ENCODE measurements around the gene RPS6KA2. TPM values are rescaled to one million over a fixed set of nuclear protein-coding genes. Genes with fewer than 3 reads are reported as not detected.

The RPS6KA2 gene
- total and polyA plus RNA-seq, 2 donors (not counting 1 experiment from before 2014, with no cell fraction given), result 2.2 to 16.0 TPM

- Mint-ChIP-seq H3K27ac (peak overlapping the region; percentile 28), H3K27me3 (peaks cover 13% of the 10 kb centered on the region), H3K4me3 (peak overlapping the region; percentile 81), H3K4me1 (peaks cover 27% of the 10 kb centered on the region), H3K9me3 (ENCODE audit: insufficient read depth) (no peaks in the 10 kb centered on the region)
- Histone ChIP-seq H3K4me3 (ENCODE audit: control extremely low read depth in 1 of 5, extremely low read depth in 1 of 5, insufficient read depth in 1 of 5, low read depth in 2 of 5, low read length in 4 of 5) (peak overlapping the region; percentile 47 to 78 (median 58)), H3K27me3 (replicated peaks in 1 of 4; ENCODE audit: control extremely low read depth in 1 of 4, control insufficient read depth in 3 of 4, insufficient read depth in 4 of 4, low read length in 3 of 4) (peaks cover 0 to 38% (median 21%) of the 10 kb centered on the region in 4 experiments), H3K79me2 (ENCODE audit: control insufficient read depth, insufficient read depth, low read length) (no peaks in the 10 kb centered on the region), H3K4me1 (ENCODE audit: control insufficient read depth in 2 of 2, insufficient read depth in 2 of 2, low read length in 2 of 2) (peaks cover 18 to 19% of the 10 kb centered on the region in 2 donors), H3K36me3 (replicated peaks in 1 of 2; ENCODE audit: control extremely low read depth in 1 of 2, control insufficient read depth in 1 of 2, extremely low read depth in 1 of 2, insufficient read depth in 2 of 2, low read length in 1 of 2) (no peaks in the 10 kb centered on the region), H2AFZ (ENCODE audit: insufficient read depth, low read depth, low read length, poor library complexity, severe bottlenecking) (peak overlapping the region; percentile 77), H3K27ac (ENCODE audit: low read length in 2 of 2) (no peak overlapping the region), H3K4me2 (replicated peaks; ENCODE audit: low read depth, low read length, poor library complexity, severe bottlenecking) (peak overlapping the region; percentile 96), H3K9ac (ENCODE audit: low read length) (peak overlapping the region; percentile 70), H3K9me3 (ENCODE audit: control extremely low read depth in 1 of 3, control insufficient read depth in 2 of 3, insufficient read depth in 1 of 3, low read length in 2 of 3) (peaks cover 0 to 6% (median 0%) of the 10 kb centered on the region in 3 donors), H4K20me1 (ENCODE audit: control insufficient read depth, insufficient read depth, low read length, poor library complexity, severe bottlenecking) (no peaks in the 10 kb centered on the region)
- WGBS (ENCODE audit: insufficient coverage), result 5% methylated on average over 66 of the region's 66 CpGs
- DNase-seq (peak; percentile 56), ATAC-seq (ENCODE audit: low read depth) (no peak)
- intact Hi-C loops (cut with micrococcal nuclease), result loop anchor here (1.0 to 10.0 kb wide), 12 partner anchors 38 to 1202 kb away; partner anchors contain the start of genes CEP43, GPR31, RNASET2 and SFT2D1
- TF ChIP-seq CTCF (IDR thresholded peaks at IDR 0.05), result no peak
- TF ChIP-seq EZH2 (IDR thresholded peaks at IDR 0.05; ENCODE audit: borderline replicate concordance, insufficient read depth, low read depth, low read length, poor library complexity, severe bottlenecking), result no peak
- POLR2A ChIA-PET, result interaction anchor here (1.0 to 1.1 kb wide), 2 partner anchors 37 to 38 kb away, joined by 4 to 6 read pairs; no protein-coding TSS in a partner anchor
- CTCF ChIA-PET, result interaction anchor here (1.3 to 1.9 kb wide), 3 partner anchors 38 to 225 kb away, joined by 3 to 10 read pairs (median 3); no protein-coding TSS in a partner anchor
Observed at GRCh38 chr6:166626177-166627032, 646 bp downstream of the RPS6KA2 start.

- intact Hi-C loops (cut with micrococcal nuclease), result loop anchor here (5.0 to 10.0 kb wide), 4 partner anchors 129 to 529 kb away; partner anchors contain the start of gene GPR31
- Histone ChIP-seq H3K9me3 (ENCODE audit: control extremely low read depth in 1 of 3, control insufficient read depth in 2 of 3, insufficient read depth in 1 of 3, low read length in 2 of 3) (peaks cover 0 to 6% (median 0%) of the 10 kb centered on the region in 3 donors), H3K36me3 (replicated peaks in 1 of 2; ENCODE audit: control extremely low read depth in 1 of 2, control insufficient read depth in 1 of 2, extremely low read depth in 1 of 2, insufficient read depth in 2 of 2, low read length in 1 of 2) (no peaks in the 10 kb centered on the region), H3K4me2 (replicated peaks; ENCODE audit: low read depth, low read length, poor library complexity, severe bottlenecking) (no peak overlapping the region), H2AFZ (ENCODE audit: insufficient read depth, low read depth, low read length, poor library complexity, severe bottlenecking) (no peak overlapping the region), H3K4me1 (ENCODE audit: control insufficient read depth in 2 of 2, insufficient read depth in 2 of 2, low read length in 2 of 2) (peaks cover 18 to 19% of the 10 kb centered on the region in 2 donors), H3K27ac (ENCODE audit: low read length in 2 of 2) (no peak overlapping the region), H4K20me1 (ENCODE audit: control insufficient read depth, insufficient read depth, low read length, poor library complexity, severe bottlenecking) (no peaks in the 10 kb centered on the region), H3K79me2 (ENCODE audit: control insufficient read depth, insufficient read depth, low read length) (no peaks in the 10 kb centered on the region), H3K9ac (ENCODE audit: low read length) (no peak overlapping the region), H3K27me3 (replicated peaks in 1 of 4; ENCODE audit: control extremely low read depth in 1 of 4, control insufficient read depth in 3 of 4, insufficient read depth in 4 of 4, low read length in 3 of 4) (peaks cover 0 to 29% (median 19%) of the 10 kb centered on the region in 4 experiments), H3K4me3 (ENCODE audit: control extremely low read depth in 1 of 5, extremely low read depth in 1 of 5, insufficient read depth in 1 of 5, low read depth in 2 of 5, low read length in 4 of 5) (no peak overlapping the region)
- ChIA-PET POLR2A (no interaction called here), CTCF (no interaction called here)
- H3K4me3 Mint-ChIP-seq, result peak overlapping the region; percentile 81
- WGBS (ENCODE audit: insufficient coverage), result 100% methylated on average over 2 of the region's 5 CpGs
- no peak for TF ChIP-seq CTCF (IDR thresholded peaks at IDR 0.05)
- TF ChIP-seq EZH2 (IDR thresholded peaks at IDR 0.05; ENCODE audit: borderline replicate concordance, insufficient read depth, low read depth, low read length, poor library complexity, severe bottlenecking), result no peak
- no peak for DNase-seq
- H3K4me1 Mint-ChIP-seq, result peaks cover 26% of the 10 kb centered on the region
- H3K27me3 Mint-ChIP-seq, result peaks cover 9% of the 10 kb centered on the region
- no peak overlapping the region for H3K27ac Mint-ChIP-seq
- ATAC-seq (ENCODE audit: low read depth), result no peak
- H3K9me3 Mint-ChIP-seq (ENCODE audit: insufficient read depth), result no peaks in the 10 kb centered on the region
Observed at GRCh38 chr6:166625356-166625755, 1.7 kb downstream of the RPS6KA2 start.

All from B cell (primary cell).